A673 (cell line): ENCODE data around the gene SAP130. TPM values are rescaled to one million over a fixed set of nuclear protein-coding genes. Genes with fewer than 3 reads are reported as not detected.

Source experiments
- BruUV-seq: library from RNA; stranded (reverse); fragments of 400-500 nt; replicated peaks from 2 replicates; lab custom pipeline; 2021; lab: Mats Ljungman, UMichigan
- CTCF ChIA-PET: fragments of 300-600 bp; sonication (Branson Sonifier 250); formaldehyde crosslinking; loops from one replicate; lab custom pipeline; 2022; ENCODE audit warnings: antibody characterized with exemption; lab: Charles Lee
- POLR2A ChIA-PET: fragments of 300-600 bp; sonication (Branson Sonifier 250); formaldehyde crosslinking; loops from one replicate; lab custom pipeline; 2022; ENCODE audit warnings: antibody characterized with exemption; ENCODE audit not compliant: low non-redundant PET; lab: Charles Lee
- DNase-seq: peaks from one replicate; pipeline ENCODE4 v3.0.0-alpha.2; 2015; ENCODE audit warnings: low spot score
- H3K27ac ChIP-seq: fragments of 200-600 bp; sonication (generic); 2 replicates; pipeline ENCODE4 v1.5.1; 2016; ENCODE audit warnings: mixed run types, low read depth, mild to moderate bottlenecking, mixed read lengths, antibody characterized with exemption, low read length; ENCODE audit not compliant: poor library complexity, severe bottlenecking
- H3K27me3 ChIP-seq: fragments of 200-600 bp; sonication (generic); replicated peaks from 2 replicates; pipeline ENCODE4 v1.6.1; 2017; ENCODE audit warnings: mixed run types, low read depth, mild to moderate bottlenecking, mixed read lengths, antibody characterized with exemption, low read length; ENCODE audit not compliant: insufficient read depth, poor library complexity
- H3K36me3 ChIP-seq: fragments of 200-600 bp; sonication (generic); 2 replicates; pipeline ENCODE4 v1.6.1; 2016; ENCODE audit warnings: mixed run types, mild to moderate bottlenecking, mixed read lengths, antibody characterized with exemption, low read length; ENCODE audit not compliant: insufficient read depth, poor library complexity, severe bottlenecking
- H3K4me1 ChIP-seq: fragments of 200-600 bp; sonication (generic); 2 replicates; pipeline ENCODE4 v1.6.1; 2017; ENCODE audit warnings: mixed run types, mild to moderate bottlenecking, mixed read lengths, antibody characterized with exemption, low read length; ENCODE audit not compliant: insufficient read depth, poor library complexity, severe bottlenecking
- H3K4me3 ChIP-seq: fragments of 200-600 bp; sonication (generic); 2 replicates; pipeline ENCODE4 v1.5.1; 2016; ENCODE audit warnings: low read depth, mixed run types, mild to moderate bottlenecking, mixed read lengths, low read length; ENCODE audit not compliant: poor library complexity, severe bottlenecking
- H3K9me3 ChIP-seq: fragments of 200-600 bp; sonication (generic); 2 replicates; pipeline ENCODE4 v1.6.1; 2016; ENCODE audit warnings: mixed run types, low read depth, mild to moderate bottlenecking, mixed read lengths, antibody characterized with exemption, low read length; ENCODE audit not compliant: poor library complexity, severe bottlenecking
- CTCF ChIP-seq: fragments of 300-800, 200-600 bp; sonication (generic); conservative IDR thresholded peaks from 2 replicates; pipeline ENCODE4 v1.5.1; 2017; ENCODE audit warnings: low read depth, mild to moderate bottlenecking, antibody characterized with exemption, low read length, moderate library complexity, mixed read lengths
- EZH2 ChIP-seq: fragments of 200-600 bp; sonication (generic); IDR thresholded peaks from 2 replicates; pipeline ENCODE4 v1.6.1; 2017; ENCODE audit warnings: borderline replicate concordance, low read depth, mild to moderate bottlenecking, mixed read lengths, antibody characterized with exemption, low read length; ENCODE audit not compliant: poor library complexity, severe bottlenecking
- intact Hi-C: fragments of 100-400 bp; cut with micrococcal nuclease; formaldehyde crosslinking; loops from one replicate; pipeline ENCODE4 v1.10.0; 2022; ENCODE audit not compliant: unreplicated experiment
- total RNA-seq: library from RNA; stranded (reverse); gene quantifications from 2 replicates; pipeline ENCODE4 v1.2.3, GENCODE V29; 2021

The SAP130 gene
- total RNA-seq, 1 experiment from 2014 or later, result 40.4 TPM

DNA sequence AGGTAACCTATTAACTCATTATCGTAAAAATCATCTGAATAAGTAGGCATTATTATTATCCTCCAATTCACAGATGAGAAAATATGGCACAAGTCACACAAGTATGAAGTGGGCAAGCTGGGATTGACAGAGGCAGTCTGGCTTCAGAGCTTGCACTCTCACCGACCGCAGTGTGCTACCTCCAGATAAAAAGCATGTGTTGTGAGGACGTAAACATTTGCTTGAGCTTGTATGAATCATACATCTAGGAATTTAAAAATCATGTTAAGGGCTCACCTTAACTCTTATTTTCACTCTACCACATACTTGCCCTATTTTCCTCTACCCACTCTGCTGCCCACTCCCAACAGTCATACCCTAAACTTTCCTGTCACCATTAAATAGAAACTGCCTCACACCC lies 76.8 kb downstream of the SAP130 start:
- BruUV-seq, result no TSS peak
- CTCF ChIA-PET, result no interaction called here
- no peak overlapping the region for H3K4me3 ChIP-seq
- intact Hi-C loops, result no loop called here
- H3K36me3 ChIP-seq, result peaks cover 54% of the 10 kb centered on the region
- H3K4me1 ChIP-seq, result no peaks in the 10 kb centered on the region
- POLR2A ChIA-PET, result no interaction called here
- no peaks in the 10 kb centered on the region for H3K9me3 ChIP-seq
- no peak overlapping the region for H3K27ac ChIP-seq
- DNase-seq, result no peak
- H3K27me3 ChIP-seq, result no peaks in the 10 kb centered on the region
- TF ChIP-seq CTCF (no peak), EZH2 (no peak)

DNA sequence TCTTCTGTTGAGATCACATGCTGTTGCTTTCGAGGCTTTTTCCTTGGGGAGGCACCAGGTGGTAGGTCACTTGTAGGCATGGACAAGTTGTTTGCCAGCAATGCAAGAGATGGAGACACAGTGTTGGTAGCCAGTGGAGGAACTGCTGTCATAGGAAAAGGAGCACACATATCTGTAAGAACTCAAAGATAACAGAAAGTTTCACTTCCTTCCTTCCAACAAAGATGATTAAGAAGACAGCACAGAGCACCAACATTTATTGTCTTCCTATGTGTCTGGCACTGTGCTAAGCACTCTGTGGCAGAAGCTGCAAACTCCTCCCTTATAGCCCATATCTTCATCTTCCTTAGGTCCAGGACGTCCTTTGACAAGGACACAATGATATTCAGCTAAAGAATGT lies 77.6 kb downstream of the SAP130 start:
- DNase-seq, result no peak
- H3K27ac ChIP-seq, result no peak overlapping the region
- peaks cover 55% of the 10 kb centered on the region for H3K36me3 ChIP-seq
- no peak overlapping the region for H3K4me3 ChIP-seq
- no TSS peak for BruUV-seq
- ChIA-PET POLR2A (no interaction called here), CTCF (no interaction called here)
- no peaks in the 10 kb centered on the region for H3K9me3 ChIP-seq
- no peaks in the 10 kb centered on the region for H3K4me1 ChIP-seq
- H3K27me3 ChIP-seq, result no peaks in the 10 kb centered on the region
- intact Hi-C loops, result no loop called here
- TF ChIP-seq EZH2 (no peak), CTCF (no peak)

DNA sequence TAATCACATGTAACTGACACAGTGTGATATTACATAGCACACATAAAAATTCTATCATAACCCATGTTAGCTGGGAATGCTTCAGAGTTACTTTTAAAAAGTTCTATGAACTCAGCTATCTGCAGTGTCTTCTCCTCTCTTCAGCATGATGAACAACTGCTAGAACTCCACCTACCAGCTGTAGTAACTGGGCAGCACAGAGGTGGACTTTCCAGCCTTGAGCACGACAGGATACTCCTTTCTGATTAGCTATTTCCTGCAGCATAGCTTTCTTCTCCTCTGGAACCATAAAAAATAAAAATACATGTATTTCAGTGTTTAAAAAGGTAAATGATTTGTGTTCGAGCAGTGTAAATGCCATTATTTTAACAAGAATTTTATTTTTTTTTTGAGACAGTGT lies 82.6 kb downstream of the SAP130 start:
- Histone ChIP-seq H3K4me1 (no peaks in the 10 kb centered on the region), H3K36me3 (peaks cover 62% of the 10 kb centered on the region), H3K4me3 (no peak overlapping the region), H3K9me3 (no peaks in the 10 kb centered on the region), H3K27me3 (no peaks in the 10 kb centered on the region), H3K27ac (no peak overlapping the region)
- CTCF ChIA-PET, result no interaction called here
- POLR2A ChIA-PET, result no interaction called here
- intact Hi-C loops, result no loop called here
- no peak for DNase-seq
- TF ChIP-seq CTCF (no peak), EZH2 (no peak)
- BruUV-seq, result no TSS peak
